Kasumi-1 (cell line): Measurements from ENCODE around the gene SPEF1.
"Not testable (repeated sequence)": the region's sequence is repeated elsewhere in the genome, so short reads cannot be mapped to it uniquely, and the experiment has no call there.

Experiments used
- DNase-seq, 2 experiments: peaks; one replicate each; lab custom pipeline; 2025; lab: John Stamatoyannopoulos, UW

SPEF1 gene, protein sequence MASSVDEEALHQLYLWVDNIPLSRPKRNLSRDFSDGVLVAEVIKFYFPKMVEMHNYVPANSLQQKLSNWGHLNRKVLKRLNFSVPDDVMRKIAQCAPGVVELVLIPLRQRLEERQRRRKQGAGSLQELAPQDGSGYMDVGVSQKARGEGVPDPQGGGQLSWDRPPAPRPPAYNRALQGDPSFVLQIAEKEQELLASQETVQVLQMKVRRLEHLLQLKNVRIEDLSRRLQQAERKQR

GRCh38 chr20:3781153-3781910, at the start of gene SPEF1:
TSS of gene SPEF1 (minus strand) at chr20:3781448. CDS start at chr20:3781287, 161 bp downstream.
- peak; percentile 92 to 97 for DNase-seq

GRCh38 chr20:3829891-3830290, 48.6 kb upstream of the SPEF1 start:
- DNase-seq = not testable (repeated sequence)

- no peak for DNase-seq
Measured at GRCh38 chr20:3828798-3829197, 47.5 kb upstream of the SPEF1 start.

DNA sequence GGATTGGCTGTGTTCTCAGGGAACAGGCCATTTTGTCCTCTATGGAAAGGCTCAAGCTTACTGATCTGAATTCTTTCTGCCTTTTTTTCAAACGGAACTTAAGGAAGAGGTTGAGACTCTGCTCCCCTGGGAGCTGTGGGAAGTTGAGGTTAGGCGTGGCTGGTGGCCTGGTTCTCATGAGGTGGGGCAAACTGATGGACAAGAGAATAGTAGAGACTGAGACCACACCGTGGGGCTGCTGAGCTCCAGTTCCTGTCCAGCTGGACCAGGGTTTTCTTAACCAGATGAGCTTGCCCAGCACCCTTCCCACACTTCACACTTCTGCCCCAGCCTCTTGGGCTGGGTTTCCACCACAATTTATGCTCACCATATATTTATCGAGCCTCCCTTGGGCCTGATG, 45.2 kb upstream of the SPEF1 start:
- no peak for DNase-seq

DNA sequence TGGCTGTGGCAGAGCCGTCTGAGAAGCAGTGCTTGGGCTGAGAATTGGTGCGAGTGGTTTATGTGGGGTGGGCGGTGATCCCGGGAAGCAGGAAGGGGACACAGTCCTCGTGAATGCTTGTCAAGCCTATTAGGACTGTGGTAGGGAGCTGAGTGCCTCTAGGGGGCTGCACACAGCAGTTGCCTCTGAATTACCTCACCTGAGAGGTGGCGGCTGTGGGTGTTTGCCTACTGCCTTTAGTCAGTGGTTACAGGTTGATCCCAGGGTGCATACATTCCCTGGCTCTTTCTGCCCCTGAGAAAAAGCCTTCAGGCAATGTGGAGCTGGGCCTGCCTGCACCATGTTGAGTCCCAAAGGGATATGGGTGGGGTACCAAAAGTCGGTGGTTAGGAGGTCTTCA, 44.3 kb upstream of the SPEF1 start:
- DNase-seq = no peak

- no peak for DNase-seq
Measured at GRCh38 chr20:3823881-3824280, 42.6 kb upstream of the SPEF1 start.

GRCh38 chr20:3821996-3822395, 40.7 kb upstream of the SPEF1 start:
- DNase-seq = no peak

- DNase-seq = no peak
Measured at GRCh38 chr20:3820901-3821727, 39.9 kb upstream of the SPEF1 start.

GRCh38 chr20:3820048-3820900, 39.0 kb upstream of the SPEF1 start, which contains the start of gene AP5S1:
TSS of gene AP5S1 (plus strand) at chr20:3820547. CDS start at chr20:3822118, 1,571 bp downstream.
- peak; percentile 80 to 88 for DNase-seq

GRCh38 chr20:3819411-3820047, 38.3 kb upstream of the SPEF1 start:
- DNase-seq = no peak

DNA sequence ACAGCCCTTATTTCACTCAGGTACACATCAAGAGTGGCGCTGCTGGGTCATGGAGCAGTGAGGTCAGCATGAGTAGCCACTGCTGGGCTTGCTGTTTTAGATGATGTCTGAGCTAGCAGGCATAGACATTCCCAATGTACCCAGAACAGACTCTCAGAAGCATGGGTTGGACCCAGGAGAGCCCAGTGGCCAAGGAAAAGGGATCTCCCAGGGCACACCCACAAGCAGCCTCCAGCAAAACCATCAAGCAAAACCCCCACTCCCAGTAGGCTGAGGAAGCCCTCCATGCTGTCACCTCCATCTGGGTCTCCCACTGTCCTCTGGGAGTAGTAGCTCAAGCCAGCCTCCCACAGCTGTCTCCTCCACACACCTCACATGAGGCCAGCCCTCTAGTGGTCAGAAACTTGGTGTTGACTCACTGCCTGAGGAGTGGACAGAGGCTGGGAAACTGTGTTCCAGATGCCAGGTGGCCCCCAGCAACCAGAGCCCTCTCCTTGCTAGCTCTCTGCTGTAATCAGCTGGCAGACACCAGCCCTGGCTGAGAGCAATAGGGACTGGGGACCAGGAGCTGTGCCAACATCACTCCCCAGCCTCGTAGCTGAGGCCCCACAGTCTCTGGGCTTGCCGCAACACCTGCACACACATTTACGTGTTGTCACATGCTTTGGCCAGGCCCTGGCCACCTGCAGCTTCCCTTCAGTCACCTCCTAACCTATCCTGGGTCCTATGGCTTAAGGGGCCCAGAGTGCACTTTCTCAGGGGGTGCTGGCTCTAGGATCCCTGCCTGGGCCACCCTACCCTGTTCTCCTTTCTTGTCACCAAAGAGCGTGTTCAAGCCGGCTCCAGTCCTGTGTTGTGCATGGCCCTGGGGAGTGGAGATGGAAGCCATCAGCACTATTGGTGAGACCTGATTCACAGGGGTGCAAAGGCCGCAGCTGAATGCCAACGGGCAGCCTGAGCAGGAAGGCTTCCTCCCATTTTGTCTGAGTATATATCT, 37.2 kb upstream of the SPEF1 start:
- no peak for DNase-seq

- DNase-seq = no peak
Measured at GRCh38 chr20:3815703-3816315, 34.6 kb upstream of the SPEF1 start.

DNA sequence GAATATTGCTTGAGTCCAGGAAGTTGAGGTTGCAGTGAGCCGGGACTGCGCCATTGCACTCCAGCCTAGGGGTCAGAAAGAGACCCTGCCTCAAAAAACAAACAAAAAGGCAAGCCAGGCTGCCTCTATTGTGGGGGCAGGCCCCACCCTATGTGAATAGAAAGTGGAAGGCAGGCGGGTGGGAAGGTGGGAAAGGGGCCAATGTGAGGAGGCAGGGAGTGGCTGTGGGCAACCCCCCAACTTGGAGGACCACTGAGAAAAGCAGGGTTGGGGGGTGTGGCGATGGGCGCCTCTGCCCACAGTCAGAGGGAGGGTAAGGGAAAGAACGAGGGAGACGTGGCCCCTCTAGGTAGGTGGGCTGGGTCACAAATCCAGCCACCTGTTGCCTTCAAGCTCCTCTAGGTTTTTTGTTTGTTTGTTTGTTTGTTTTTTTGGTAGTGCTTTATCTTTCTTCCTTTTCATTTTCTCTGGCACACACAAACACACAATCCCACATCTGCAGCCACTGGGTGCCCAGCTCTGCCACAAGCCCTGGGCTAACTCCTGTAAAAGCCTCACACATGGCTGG, 33.8 kb upstream of the SPEF1 start:
- no peak for DNase-seq

DNA sequence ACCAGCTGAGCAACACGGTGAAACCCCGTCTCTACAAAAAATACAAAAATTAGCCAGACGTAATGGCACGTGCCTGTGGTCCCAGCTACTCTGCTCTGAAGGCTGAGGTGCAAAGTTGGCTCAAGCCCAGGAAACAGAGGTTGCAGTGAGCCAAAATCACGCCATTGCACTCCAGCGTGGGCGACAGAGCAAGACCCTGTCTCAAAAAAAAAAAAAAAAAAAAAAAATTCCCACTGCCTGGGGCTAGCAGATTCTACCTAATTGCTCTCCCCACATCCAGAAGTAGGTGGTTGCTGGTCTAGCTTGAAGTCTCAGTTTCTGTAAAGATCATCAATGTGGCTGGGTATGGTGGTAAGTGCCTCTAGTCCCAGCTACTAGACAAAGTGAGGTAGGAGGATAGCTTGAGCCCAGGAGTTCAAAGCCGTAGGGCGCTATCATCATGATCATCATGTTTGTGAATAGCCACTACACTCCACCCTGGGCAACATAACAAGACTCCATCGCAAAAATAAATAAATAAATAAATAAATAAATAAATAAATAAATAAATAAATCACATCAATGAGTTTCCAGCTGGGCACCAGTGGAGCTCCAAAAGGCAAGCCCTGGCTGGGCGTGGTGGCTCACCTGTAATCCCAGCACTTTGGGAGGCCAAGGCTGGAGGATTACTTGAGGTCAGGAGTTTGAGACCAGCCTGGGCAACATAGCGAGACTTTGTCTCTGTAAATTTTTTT, 32.8 kb upstream of the SPEF1 start:
- DNase-seq = no peak

- DNase-seq = no peak
Measured at GRCh38 chr20:3812975-3813847, 32.0 kb upstream of the SPEF1 start.

DNA sequence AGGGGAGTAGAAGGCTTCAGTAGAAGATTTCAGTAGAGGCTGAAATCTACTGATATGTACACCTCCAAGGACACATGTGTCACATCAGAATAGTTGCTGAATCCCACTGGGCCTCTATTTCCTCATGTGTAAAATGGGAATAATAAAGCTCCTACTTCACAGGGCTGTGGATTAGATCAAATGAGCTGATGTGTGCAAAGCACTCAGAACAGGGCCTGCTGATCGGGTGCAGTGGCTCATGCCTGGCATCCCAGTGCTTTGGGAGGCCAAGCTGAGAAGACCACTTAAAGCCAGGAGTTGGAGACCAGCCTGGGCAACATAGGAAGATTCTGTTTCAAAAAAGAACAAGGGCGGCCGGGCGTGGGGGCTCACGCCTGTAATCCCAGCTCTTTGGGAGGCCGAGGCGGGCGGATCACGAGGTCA, 31.0 kb upstream of the SPEF1 start:
- DNase-seq = no peak
